Endothelial cell of umbilical vein (primary cell): ENCODE results near the gene FECH. TPM values are rescaled to one million over a fixed set of nuclear protein-coding genes. Genes with fewer than 3 reads are reported as not detected.

Source experiments
- BruUV-seq: library from RNA; stranded (reverse); fragments of 400-500 nt; replicated peaks from 2 replicates; lab custom pipeline; 2021; lab: Mats Ljungman, UMichigan
- CTCF ChIA-PET: fragments of 300-600, 350-600 bp; sonication (Branson Sonifier 250); formaldehyde crosslinking; loops from one replicate; lab custom pipeline; 2021; ENCODE audit warnings: antibody characterized with exemption, inconsistent platforms; lab: Charles Lee
- POLR2A ChIA-PET: fragments of 300-600, 350-600 bp; sonication (Branson Sonifier 250); formaldehyde crosslinking; loops from one replicate; lab custom pipeline; 2021; ENCODE audit warnings: antibody characterized with exemption, inconsistent platforms; lab: Charles Lee
- DNase-seq: peaks from one replicate; pipeline ENCODE4 v3.0.0-alpha.2; 2011; ENCODE audit warnings: low read depth, low spot score
- FAIRE-seq: peaks from 2 replicates; lab custom pipeline; 2011; peaks lifted over from hg19 to GRCh38; lab: Jason Lieb, UNC
- H2AFZ ChIP-seq: 2 replicates; pipeline ENCODE4 v1.6.0; 2012; ENCODE audit warnings: low read depth, low read length, control low read depth, inconsistent platforms
- H3K27ac ChIP-seq: 2 replicates; pipeline ENCODE4 v1.5.1; 2011; ENCODE audit warnings: low read depth, mild to moderate bottlenecking, control low read depth, low read length, moderate library complexity; ENCODE audit not compliant: insufficient read depth
- H3K27me3 ChIP-seq, 2 experiments: 2 replicates each; pipeline versions ENCODE4 v1.6.0 to v1.6.1; 2011; ENCODE audit warnings: low read length in 2 of 2, mixed read lengths in 1 of 2; ENCODE audit not compliant: control insufficient read depth in 2 of 2, insufficient read depth in 2 of 2
- H3K36me3 ChIP-seq, 2 experiments: 2 replicates in 1 of 2; 3 replicates in 1 of 2; pipeline ENCODE4 v1.5.1; 2011; ENCODE audit warnings: low read length in 2 of 2, mild to moderate bottlenecking in 1 of 2, moderate library complexity in 1 of 2; ENCODE audit not compliant: control insufficient read depth in 2 of 2, insufficient read depth in 2 of 2; ENCODE audit errors: extremely low read depth in 1 of 2
- H3K4me1 ChIP-seq: 3 replicates; pipeline ENCODE4 v1.5.1; 2011; ENCODE audit warnings: mild to moderate bottlenecking, low read length; ENCODE audit not compliant: control insufficient read depth, insufficient read depth; ENCODE audit errors: extremely low read depth
- H3K4me2 ChIP-seq: 2 replicates; pipeline ENCODE4 v1.6.1; 2011; ENCODE audit warnings: low read length, control low read depth, mixed read lengths; ENCODE audit not compliant: insufficient read depth
- H3K4me3 ChIP-seq, 3 experiments: fragments of 200-600 bp in 1 of 3; sonication (generic), shearing (Covaris generic) in 1 of 3; replicated peaks in 1 of 3; 2 replicates each; pipeline ENCODE4 v1.5.1; 2011 to 2016; ENCODE audit warnings: control low read depth in 3 of 3, low read length in 3 of 3, mild to moderate bottlenecking in 2 of 3, inconsistent platforms in 1 of 3, low read depth in 1 of 3, moderate library complexity in 1 of 3; ENCODE audit not compliant: insufficient read depth in 1 of 3
- H3K79me2 ChIP-seq: 2 replicates; pipeline ENCODE4 v1.6.0; 2012; ENCODE audit warnings: low read length, inconsistent platforms; ENCODE audit not compliant: control insufficient read depth, insufficient read depth
- H3K9ac ChIP-seq: replicated peaks from 2 replicates; pipeline ENCODE3; 2011; ENCODE audit warnings: low read length, control low read depth; ENCODE audit not compliant: insufficient read depth; ENCODE audit errors: extremely low read depth
- H3K9me1 ChIP-seq: replicated peaks from 3 replicates; pipeline ENCODE4 v1.6.0; 2011; ENCODE audit warnings: mild to moderate bottlenecking, low read length; ENCODE audit not compliant: control insufficient read depth, insufficient read depth; ENCODE audit errors: extremely low read depth
- H3K9me3 ChIP-seq: replicated peaks from 2 replicates; pipeline ENCODE4 v1.5.1; 2012; ENCODE audit warnings: low read length, inconsistent platforms; ENCODE audit not compliant: control insufficient read depth, insufficient read depth
- H4K20me1 ChIP-seq: replicated peaks from 2 replicates; pipeline ENCODE3; 2011; ENCODE audit warnings: mild to moderate bottlenecking, low read length; ENCODE audit not compliant: control insufficient read depth, insufficient read depth; ENCODE audit errors: extremely low read depth
- CTCF ChIP-seq, 2 donors: IDR thresholded peaks; 1 replicate in 1 of 2; 2 replicates in 1 of 2; pipeline ENCODE4 v1.5.1; 2011; ENCODE audit warnings: low read length in 2 of 2, mild to moderate bottlenecking in 2 of 2, moderate library complexity in 2 of 2, control low read depth in 1 of 2, inconsistent platforms in 1 of 2, low read depth in 1 of 2; ENCODE audit not compliant: insufficient read depth in 1 of 2; ENCODE audit errors: extremely low read depth in 1 of 2
- EZH2 ChIP-seq: IDR thresholded peaks from 2 replicates; pipeline ENCODE4 v1.6.1; 2012; ENCODE audit warnings: borderline replicate concordance, low read depth, mild to moderate bottlenecking, moderate library complexity, low read length, inconsistent platforms; ENCODE audit not compliant: severe bottlenecking
- FOS ChIP-seq: IDR thresholded peaks from 2 replicates; pipeline ENCODE4 v1.6.1; 2011; ENCODE audit warnings: mild to moderate bottlenecking, low read length, moderate library complexity, borderline replicate concordance; ENCODE audit not compliant: insufficient read depth
- GATA2 ChIP-seq: IDR thresholded peaks from 2 replicates; pipeline ENCODE4 v1.7.0; 2011; ENCODE audit warnings: low read depth, mild to moderate bottlenecking, moderate library complexity, mixed read lengths, low read length; ENCODE audit not compliant: insufficient read length, insufficient read depth
- JUN ChIP-seq: IDR thresholded peaks from 2 replicates; pipeline ENCODE4 v1.6.1; 2011; ENCODE audit warnings: borderline replicate concordance, low read depth; ENCODE audit not compliant: insufficient read length, insufficient read depth
- MAX ChIP-seq: IDR thresholded peaks from 2 replicates; pipeline ENCODE4 v1.6.1; 2011; ENCODE audit not compliant: insufficient read depth, insufficient read length
- MYC ChIP-seq: IDR thresholded peaks from one replicate; pipeline ENCODE4 v1.6.1; 2011; ENCODE audit warnings: mild to moderate bottlenecking, low read depth, low read length
- POLR2A ChIP-seq: IDR thresholded peaks from 2 replicates; pipeline ENCODE4 v1.6.1; 2012; ENCODE audit warnings: low read depth, mild to moderate bottlenecking, control low read depth, low read length
- POLR2AphosphoS5 ChIP-seq: IDR thresholded peaks from 2 replicates; pipeline ENCODE4 v1.6.1; 2012; ENCODE audit warnings: low read depth, mild to moderate bottlenecking, control low read depth, low read length, moderate library complexity; ENCODE audit not compliant: insufficient read depth
- dilution Hi-C: fragments of 300-500 bp; cut with MboI; formaldehyde crosslinking; loops from one replicate; pipeline ENCODE4 v1.15.0; 2019; ENCODE audit warnings: low sequenced_read_pairs; ENCODE audit not compliant: extremely low pct_ligation_motif_present
- intact Hi-C: fragments of 100-400 bp; cut with micrococcal nuclease; formaldehyde crosslinking; loops from one replicate; pipeline ENCODE4 v1.10.0; 2022
- polyA plus RNA-seq, 4 experiments: library from polyadenylated mRNA; depleted of rRNA in 3 of 4; stranded (reverse) in 3 of 4; unstranded in 1 of 4; fragments of >200 nt; gene quantifications; 2 replicates each; pipeline versions ENCODE4 v1.2.1 to v1.2.3, GENCODE V29; 2011 to 2012; ENCODE audit warnings: missing spikeins in 1 of 4
- total RNA-seq: library from RNA; stranded (reverse); gene quantifications from 2 replicates; pipeline ENCODE4 v1.2.3, GENCODE V29; 2021

The FECH gene
- total and polyA plus RNA-seq, 2 donors (not counting 3 experiments of a cell fraction or from before 2014, with no cell fraction given) = 25.3 to 27.9 TPM

GRCh38 chr18:57555134-57555533 lies 31.4 kb downstream of the FECH start:
- intact Hi-C loops = no loop called here
- Histone ChIP-seq H3K4me1 (no peaks in the 10 kb centered on the region), H2AFZ (no peak overlapping the region), H3K36me3 (peaks cover 3 to 5% of the 10 kb centered on the region in 2 experiments), H3K27ac (no peak overlapping the region), H3K9me1 (no peaks in the 10 kb centered on the region), H3K4me2 (no peak overlapping the region), H4K20me1 (no peaks in the 10 kb centered on the region), H3K9me3 (no peaks in the 10 kb centered on the region), H3K79me2 (no peaks in the 10 kb centered on the region), H3K9ac (no peak overlapping the region), H3K4me3 (no peak overlapping the region), H3K27me3 (no peaks in the 10 kb centered on the region)
- TF ChIP-seq MAX (no peak), POLR2AphosphoS5 (no peak), CTCF (IDR thresholded peaks at IDR 0.05; ENCODE audit: extremely low read depth in 1 of 2, insufficient read depth in 1 of 2, low read depth in 1 of 2, low read length in 2 of 2) (no peak)
- FAIRE-seq = no peak
- no peak for DNase-seq
- ChIA-PET POLR2A (no interaction called here), CTCF (no interaction called here)
- dilution Hi-C loops = no loop called here
- BruUV-seq = no TSS peak

- DNase-seq (no peak), FAIRE-seq (no peak)
- Histone ChIP-seq H3K9me1 (no peaks in the 10 kb centered on the region), H3K9me3 (no peaks in the 10 kb centered on the region), H3K27me3 (no peaks in the 10 kb centered on the region), H3K9ac (no peak overlapping the region), H3K4me3 (no peak overlapping the region), H4K20me1 (no peaks in the 10 kb centered on the region), H3K36me3 (peaks cover 2 to 3% of the 10 kb centered on the region in 2 experiments), H3K4me1 (no peaks in the 10 kb centered on the region), H3K79me2 (no peaks in the 10 kb centered on the region), H2AFZ (no peak overlapping the region), H3K4me2 (no peak overlapping the region), H3K27ac (no peak overlapping the region)
- POLR2A ChIA-PET = no interaction called here
- CTCF ChIA-PET = interaction anchor here (3.4 kb wide), 1 partner anchor 11 kb away, joined by 10 read pairs; no protein-coding TSS in a partner anchor
- dilution Hi-C loops (no loop called here), intact Hi-C loops (no loop called here)
- no peak for TF ChIP-seq FOS
- no peak for TF ChIP-seq MYC
- TF ChIP-seq CTCF (IDR thresholded peaks at IDR 0.05; ENCODE audit: extremely low read depth in 1 of 2, insufficient read depth in 1 of 2, low read depth in 1 of 2, low read length in 2 of 2) = no peak
- no peak for TF ChIP-seq GATA2
- TF ChIP-seq EZH2 = no peak
- no peak for TF ChIP-seq JUN
- no peak for TF ChIP-seq MAX
- TF ChIP-seq POLR2AphosphoS5 = no peak
- no peak for TF ChIP-seq POLR2A
- TSS peak; percentile 14 for BruUV-seq
Measured at GRCh38 chr18:57550510-57550909, 36.0 kb downstream of the FECH start.
